NCI-H1105 treated with DMSO at 0.1 percent for 48 hours (cell line): ENCODE data around the gene ATP6V1D.
A peak's percentile ranks its signal among the peaks of the same experiment; 100 is the strongest.
"Not testable (repeated sequence)": the region's sequence is repeated elsewhere in the genome, so short reads cannot be mapped to it uniquely, and the experiment has no call there.

Source experiments
- DNase-seq: peaks from one replicate; lab custom pipeline; 2025; lab: John Stamatoyannopoulos, UW

The ATP6V1D gene

GRCh38 chr14:67359775-67360469 is at the start of gene ATP6V1D, which contains the start of gene EIF2S1:
Gene ATP6V1D, minus strand, starts transcription at chr14:67359804. Its CDS starts 106 bp downstream, at chr14:67359698.
Gene EIF2S1, plus strand, starts transcription at chr14:67360328. Its CDS starts 4,440 bp downstream, at chr14:67364768.
- peak; percentile 99 for DNase-seq

GRCh38 chr14:67408122-67408801 is 48.7 kb upstream of the ATP6V1D start:
- DNase-seq = not testable (repeated sequence)

- DNase-seq = no peak
Measured at GRCh38 chr14:67405771-67406170, 46.2 kb upstream of the ATP6V1D start.

GRCh38 chr14:67400434-67400833 is 40.8 kb upstream of the ATP6V1D start:
- no peak for DNase-seq

- no peak for DNase-seq
Measured at GRCh38 chr14:67397536-67397935, 37.9 kb upstream of the ATP6V1D start.

GRCh38 chr14:67396381-67396970 is 36.9 kb upstream of the ATP6V1D start:
- no peak for DNase-seq

GRCh38 chr14:67395876-67396189 is 36.2 kb upstream of the ATP6V1D start:
- DNase-seq = no peak

GRCh38 chr14:67395086-67395875 is 35.7 kb upstream of the ATP6V1D start:
- DNase-seq = no peak

GRCh38 chr14:67393689-67394088 is 34.1 kb upstream of the ATP6V1D start:
- DNase-seq = no peak

- DNase-seq = no peak
Measured at GRCh38 chr14:67392800-67393199, 33.2 kb upstream of the ATP6V1D start.

- DNase-seq = no peak
Measured at GRCh38 chr14:67392123-67392522, 32.5 kb upstream of the ATP6V1D start.

- no peak for DNase-seq
Measured at GRCh38 chr14:67391268-67391667, 31.7 kb upstream of the ATP6V1D start.

GRCh38 chr14:67389811-67390534 is 30.4 kb upstream of the ATP6V1D start:
- DNase-seq = no peak

GRCh38 chr14:67389275-67389674 is 29.7 kb upstream of the ATP6V1D start:
- DNase-seq = no peak

GRCh38 chr14:67387195-67387594 is 27.6 kb upstream of the ATP6V1D start:
- no peak for DNase-seq

GRCh38 chr14:67385618-67386017 is 26.0 kb upstream of the ATP6V1D start:
- DNase-seq = no peak

- DNase-seq = no peak
Measured at GRCh38 chr14:67385120-67385519, 25.5 kb upstream of the ATP6V1D start.

- no peak for DNase-seq
Measured at GRCh38 chr14:67377916-67378315, 18.3 kb upstream of the ATP6V1D start.

GRCh38 chr14:67373347-67373746 is 13.7 kb upstream of the ATP6V1D start:
- DNase-seq = no peak

- no peak for DNase-seq
Measured at GRCh38 chr14:67372833-67373232, 13.2 kb upstream of the ATP6V1D start.

GRCh38 chr14:67371247-67372148 is 11.9 kb upstream of the ATP6V1D start:
- DNase-seq = no peak
